Left colon (tissue), 2 donors: ENCODE measurements around the gene KIF3B. TPM values are rescaled to one million over a fixed set of nuclear protein-coding genes. Genes with fewer than 3 reads are reported as not detected.
A peak's percentile ranks its signal among the peaks of the same experiment; 100 is the strongest.
"Not testable (repeated sequence)": the region's sequence is repeated elsewhere in the genome, so short reads cannot be mapped to it uniquely, and the experiment has no call there.

ENCODE experiments used
- ATAC-seq: fragments of 200-7000 bp; cut with Tn5 transposase; one replicate; pipeline ENCODE4 v1.9.1; 2020; ENCODE audit warnings: mild to moderate bottlenecking, moderate library complexity
- DNase-seq, 2 donors: peaks; one replicate each; pipeline ENCODE4 v3.0.0-alpha.2; 2020
- intact Hi-C, 2 donors: fragments of 100-400 bp; cut with DNase I in 1 of 2; cut with micrococcal nuclease in 1 of 2; formaldehyde crosslinking; loops; one replicate each; pipeline versions ENCODE4 v1.11.2 to v1.14.0; 2022; cut with DNase I, micrococcal nuclease
- total RNA-seq, 2 donors: library from RNA; stranded (reverse); fragmentation: NEBNext Ultra II Directional; extraction: Animal tissue kit (Norgen Biotek cat#: 25700); gene quantifications; one replicate each; pipeline ENCODE4 v1.2.1, GENCODE V29; 2021
- donor health status: DM: no; HTN: no; CAD: no.
- donor health status: DM: yes; HTN: yes; CAD: no.

KIF3B gene
- total RNA-seq, 2 donors from 2014 or later = 52.1 to 56.8 TPM

- DNase-seq (no peak), ATAC-seq (no peak)
- intact Hi-C loops = no loop called here
Observed at GRCh38 chr20:32288225-32288849, 10.9 kb downstream of the KIF3B start.

GRCh38 chr20:32289299-32289660, 11.8 kb downstream of the KIF3B start:
- intact Hi-C loops, ATAC-seq, DNase-seq: not testable (repeated sequence)

GRCh38 chr20:32289661-32290431, 12.4 kb downstream of the KIF3B start:
- DNase-seq (peak; percentile 52 to 75), ATAC-seq (peak; percentile 90)
- intact Hi-C loops = no loop called here

- ATAC-seq (no peak), DNase-seq (no peak)
- intact Hi-C loops = no loop called here
Observed at GRCh38 chr20:32291166-32291565, 13.7 kb downstream of the KIF3B start.

GRCh38 chr20:32292548-32292947, 15.1 kb downstream of the KIF3B start:
- DNase-seq (no peak), ATAC-seq (no peak)
- intact Hi-C loops = no loop called here

GRCh38 chr20:32294071-32294470, 16.6 kb downstream of the KIF3B start:
- intact Hi-C loops = no loop called here
- DNase-seq (no peak), ATAC-seq (no peak)

GRCh38 chr20:32296412-32296811, 19.0 kb downstream of the KIF3B start:
- ATAC-seq (no peak), DNase-seq (no peak)
- intact Hi-C loops = no loop called here

GRCh38 chr20:32296819-32297420, 19.5 kb downstream of the KIF3B start:
- ATAC-seq (no peak), DNase-seq (no peak)
- intact Hi-C loops = no loop called here

GRCh38 chr20:32297439-32297838, 20.0 kb downstream of the KIF3B start:
- ATAC-seq = no peak

GRCh38 chr20:32300647-32301046, 23.2 kb downstream of the KIF3B start:
- intact Hi-C loops = no loop called here
- DNase-seq (no peak), ATAC-seq (no peak)

More at GRCh38 chr20:32297439-32297838, 20.0 kb downstream of the KIF3B start:
- no peak for DNase-seq
- intact Hi-C loops = no loop called here

GRCh38 chr20:32301719-32302506, 24.5 kb downstream of the KIF3B start:
- DNase-seq (no peak), ATAC-seq (no peak)
- intact Hi-C loops = no loop called here

GRCh38 chr20:32302507-32302872, 25.0 kb downstream of the KIF3B start:
- intact Hi-C loops = no loop called here
- no peak for DNase-seq
- ATAC-seq = no peak

GRCh38 chr20:32304131-32304746, 26.8 kb downstream of the KIF3B start:
- intact Hi-C loops = no loop called here
- DNase-seq (no peak), ATAC-seq (no peak)

- ATAC-seq = peak; percentile 76
- intact Hi-C loops = no loop called here
- no peak for DNase-seq
Observed at GRCh38 chr20:32312718-32313424, 35.4 kb downstream of the KIF3B start.

- intact Hi-C loops = no loop called here
- no peak for ATAC-seq
Observed at GRCh38 chr20:32314768-32315167, 37.3 kb downstream of the KIF3B start.

GRCh38 chr20:32315399-32315798, 37.9 kb downstream of the KIF3B start:
- no peak for ATAC-seq
- intact Hi-C loops = no loop called here
- DNase-seq = no peak

More at GRCh38 chr20:32314768-32315167, 37.3 kb downstream of the KIF3B start:
- no peak for DNase-seq

GRCh38 chr20:32315891-32316290, 38.4 kb downstream of the KIF3B start:
- intact Hi-C loops = no loop called here
- no peak for ATAC-seq
- no peak for DNase-seq

- no peak for DNase-seq
- ATAC-seq = no peak
- intact Hi-C loops = no loop called here
Observed at GRCh38 chr20:32316667-32317066, 39.2 kb downstream of the KIF3B start.
